OCI-LY3 (cell line): ENCODE results near the gene CMIP.

ENCODE experiments used
- CTCF ChIP-seq: fragments of 200-600, 300-600 bp; sonication (generic); IDR thresholded peaks from 2 replicates; pipeline ENCODE4 v1.5.1; 2014; ENCODE audit warnings: antibody characterized with exemption, low read length, low read depth
- EZH2phosphoT487 ChIP-seq: fragments of 200-600 bp; shearing (Covaris generic); IDR thresholded peaks from 2 replicates; pipeline ENCODE4 v1.6.1; 2018; ENCODE audit warnings: antibody characterized with exemption, mixed run types, low read depth

DNA sequence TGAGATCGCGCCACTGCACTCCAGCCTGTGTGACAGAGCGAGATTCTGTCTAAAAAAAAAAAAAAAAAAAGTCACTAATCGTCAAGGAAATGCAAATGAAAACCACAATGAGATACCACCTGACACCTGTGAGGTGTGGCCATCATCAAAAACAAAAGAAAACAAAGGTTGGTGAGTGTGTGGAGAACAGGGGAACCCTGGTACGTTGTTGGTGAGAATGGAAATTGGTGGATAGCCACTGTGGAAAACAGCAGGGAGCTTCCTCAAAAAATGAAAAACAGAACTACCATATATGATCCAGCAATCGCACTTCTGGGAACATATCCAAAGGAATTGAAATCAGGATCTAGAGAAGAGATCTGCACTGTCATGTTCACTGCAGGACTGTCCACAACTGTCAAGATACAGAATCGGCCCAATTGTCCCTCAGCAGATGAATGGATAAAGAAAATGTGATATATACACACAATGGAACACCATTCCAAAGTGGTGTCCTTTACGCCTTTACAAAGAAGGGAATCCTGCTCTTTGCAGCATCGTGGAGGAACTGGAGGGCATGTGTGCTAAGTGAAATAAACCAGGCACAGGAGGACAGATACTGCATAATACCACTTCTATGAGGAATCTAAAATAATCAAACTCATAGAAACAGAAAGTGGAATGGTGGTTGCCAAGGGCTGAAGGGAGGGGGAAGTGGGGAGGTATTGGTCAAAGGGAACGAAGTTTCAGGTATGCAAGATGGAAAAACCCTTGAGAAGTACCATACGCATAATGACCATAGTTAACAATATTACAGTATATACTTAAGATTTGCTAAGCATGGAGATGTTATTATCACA lies 271.0 kb downstream of the CMIP start:
- TF ChIP-seq CTCF (no peak), EZH2phosphoT487 (no peak)
